MM.1S (cell line): ENCODE results near the gene CBY2.

Experiments used
- DNase-seq: peaks from one replicate; pipeline ENCODE4 v3.0.0-alpha.2; 2015
- H2AFZ ChIP-seq: fragments of 300-600 bp; sonication (generic); 2 replicates; pipeline ENCODE4 v1.6.0; 2016; ENCODE audit warnings: antibody characterized with exemption, low read length
- H3F3A ChIP-seq: fragments of 300-600 bp; sonication (generic); 2 replicates; pipeline ENCODE4 v1.6.1; 2016; ENCODE audit warnings: mild to moderate bottlenecking, antibody characterized with exemption, low read length, moderate library complexity, mixed read lengths; ENCODE audit not compliant: insufficient read depth
- H3K27ac ChIP-seq: fragments of 300-600 bp; sonication (generic); 2 replicates; pipeline ENCODE4 v1.5.1; 2016; ENCODE audit warnings: mild to moderate bottlenecking, low read length
- H3K27me3 ChIP-seq: fragments of 300-600 bp; sonication (generic); replicated peaks from 2 replicates; pipeline ENCODE4 v1.6.0; 2016; ENCODE audit warnings: low read length; ENCODE audit not compliant: insufficient read depth
- H3K36me3 ChIP-seq: fragments of 300-600 bp; sonication (generic); replicated peaks from 2 replicates; pipeline ENCODE4 v1.6.1; 2016; ENCODE audit warnings: mild to moderate bottlenecking, low read length, mixed read lengths; ENCODE audit not compliant: insufficient read depth
- H3K4me1 ChIP-seq: fragments of 300-600 bp; sonication (generic); 2 replicates; pipeline ENCODE4 v1.6.1; 2016; ENCODE audit warnings: low read length, mixed read lengths
- H3K4me2 ChIP-seq: fragments of 300-600 bp; sonication (generic); 2 replicates; pipeline ENCODE4 v1.6.0; 2016; ENCODE audit warnings: low read depth, low read length
- H3K4me3 ChIP-seq: fragments of 300-600 bp; sonication (generic); 2 replicates; pipeline ENCODE4 v1.5.1; 2016; ENCODE audit warnings: low read length, mixed read lengths
- H3K79me2 ChIP-seq: fragments of 300-600 bp; sonication (generic); 2 replicates; pipeline ENCODE4 v1.6.1; 2016; ENCODE audit warnings: mixed run types, low read length, mixed read lengths
- H3K9ac ChIP-seq: fragments of 300-600 bp; sonication (generic); 2 replicates; pipeline ENCODE4 v1.6.1; 2016; ENCODE audit warnings: low read length, mixed read lengths
- H3K9me2 ChIP-seq: fragments of 300-600 bp; sonication (generic); replicated peaks from 2 replicates; pipeline ENCODE4 v1.6.1; 2016; ENCODE audit warnings: mild to moderate bottlenecking, low read length, mixed read lengths; ENCODE audit not compliant: insufficient read depth
- H3K9me3 ChIP-seq: fragments of 300-600 bp; sonication (generic); replicated peaks from 2 replicates; pipeline ENCODE4 v1.6.1; 2016; ENCODE audit warnings: mild to moderate bottlenecking, low read length, mixed read lengths; ENCODE audit not compliant: insufficient read depth
- H4K20me1 ChIP-seq: fragments of 300-600 bp; sonication (generic); 2 replicates; pipeline ENCODE4 v1.6.1; 2016; ENCODE audit warnings: mild to moderate bottlenecking, low read length, moderate library complexity, mixed read lengths; ENCODE audit not compliant: insufficient read depth
- CTCF ChIP-seq: fragments of 300-600 bp; sonication (generic); IDR thresholded peaks from 2 replicates; pipeline ENCODE4 v1.5.1; 2016; ENCODE audit warnings: antibody characterized with exemption, low read length, mixed read lengths
- EZH2 ChIP-seq: fragments of 300-600 bp; sonication (generic); optimal IDR thresholded peaks from 2 replicates; pipeline ENCODE3; 2017; ENCODE audit warnings: low read depth, mild to moderate bottlenecking, antibody characterized with exemption, low read length, mixed read lengths
- EZH2phosphoT487 ChIP-seq: fragments of 300-600 bp; sonication (generic); IDR thresholded peaks from 2 replicates; pipeline ENCODE4 v1.6.1; 2018; ENCODE audit warnings: antibody characterized with exemption, low read length

CBY2 gene

GRCh38 chr13:45733361-45733760 is 31.2 kb downstream of the CBY2 start:
- H3K27ac ChIP-seq, result no peak overlapping the region
- H3K4me1 ChIP-seq, result no peaks in the 10 kb centered on the region
- H3K9ac ChIP-seq, result no peak overlapping the region
- no peaks in the 10 kb centered on the region for H3K27me3 ChIP-seq
- DNase-seq, result no peak
- no peaks in the 10 kb centered on the region for H4K20me1 ChIP-seq
- H3K4me2 ChIP-seq, result no peak overlapping the region
- no peaks in the 10 kb centered on the region for H3F3A ChIP-seq
- H3K9me3 ChIP-seq, result no peaks in the 10 kb centered on the region
- H3K4me3 ChIP-seq, result no peak overlapping the region
- H3K9me2 ChIP-seq, result no peaks in the 10 kb centered on the region
- TF ChIP-seq EZH2phosphoT487, result no peak
- H3K36me3 ChIP-seq, result no peaks in the 10 kb centered on the region
- H3K79me2 ChIP-seq, result no peaks in the 10 kb centered on the region
- no peak overlapping the region for H2AFZ ChIP-seq

GRCh38 chr13:45737571-45738017 is 35.5 kb downstream of the CBY2 start:
- no peaks in the 10 kb centered on the region for H3K79me2 ChIP-seq
- no peaks in the 10 kb centered on the region for H3F3A ChIP-seq
- no peak for TF ChIP-seq EZH2phosphoT487
- TF ChIP-seq CTCF, result peak; percentile 17
- H3K9ac ChIP-seq, result no peak overlapping the region
- peak; percentile 6 for DNase-seq
- no peaks in the 10 kb centered on the region for H3K9me2 ChIP-seq
- no peak overlapping the region for H3K27ac ChIP-seq
- no peak overlapping the region for H3K4me3 ChIP-seq
- H3K27me3 ChIP-seq, result no peaks in the 10 kb centered on the region
- H4K20me1 ChIP-seq, result no peaks in the 10 kb centered on the region
- H3K4me2 ChIP-seq, result no peak overlapping the region
- H3K9me3 ChIP-seq, result no peaks in the 10 kb centered on the region
- H2AFZ ChIP-seq, result no peak overlapping the region
- H3K4me1 ChIP-seq, result no peaks in the 10 kb centered on the region
- H3K36me3 ChIP-seq, result no peaks in the 10 kb centered on the region

- Histone ChIP-seq H3K36me3 (no peaks in the 10 kb centered on the region), H3K9ac (no peak overlapping the region), H3K4me2 (no peak overlapping the region), H3K79me2 (no peaks in the 10 kb centered on the region), H3K27me3 (no peaks in the 10 kb centered on the region), H3K9me2 (no peaks in the 10 kb centered on the region), H3K27ac (no peak overlapping the region), H3F3A (no peaks in the 10 kb centered on the region), H2AFZ (no peak overlapping the region), H3K4me1 (no peaks in the 10 kb centered on the region), H3K4me3 (no peak overlapping the region), H3K9me3 (no peaks in the 10 kb centered on the region), H4K20me1 (no peaks in the 10 kb centered on the region)
- DNase-seq, result no peak
- TF ChIP-seq CTCF, result no peak
- TF ChIP-seq EZH2phosphoT487, result no peak
- TF ChIP-seq EZH2, result no peak
These were observed 40.9 kb downstream of the CBY2 start for GRCh38 chr13:45742985-45743384.

- TF ChIP-seq EZH2phosphoT487 (no peak), EZH2 (no peak), CTCF (no peak)
- Histone ChIP-seq H2AFZ (no peak overlapping the region), H3K9me3 (no peaks in the 10 kb centered on the region), H3K27ac (no peak overlapping the region), H3F3A (no peaks in the 10 kb centered on the region), H3K9ac (no peak overlapping the region), H3K4me1 (no peaks in the 10 kb centered on the region), H3K79me2 (no peaks in the 10 kb centered on the region), H3K36me3 (no peaks in the 10 kb centered on the region), H3K4me2 (no peak overlapping the region), H3K9me2 (no peaks in the 10 kb centered on the region), H4K20me1 (no peaks in the 10 kb centered on the region), H3K4me3 (no peak overlapping the region), H3K27me3 (no peaks in the 10 kb centered on the region)
- no peak for DNase-seq
These were observed 42.9 kb downstream of the CBY2 start for GRCh38 chr13:45744979-45745378.
